ENCODE measurements around the gene LY86. TPM values are rescaled to one million over a fixed set of nuclear protein-coding genes. Genes with fewer than 3 reads are reported as not detected.

LY86 gene
- total and polyA plus RNA-seq, 10 of the 15 experiments (the other 5 are each of a cell fraction or from before 2014, with no cell fraction given) = 68.2 to 457 (median 128) TPM

DNA sequence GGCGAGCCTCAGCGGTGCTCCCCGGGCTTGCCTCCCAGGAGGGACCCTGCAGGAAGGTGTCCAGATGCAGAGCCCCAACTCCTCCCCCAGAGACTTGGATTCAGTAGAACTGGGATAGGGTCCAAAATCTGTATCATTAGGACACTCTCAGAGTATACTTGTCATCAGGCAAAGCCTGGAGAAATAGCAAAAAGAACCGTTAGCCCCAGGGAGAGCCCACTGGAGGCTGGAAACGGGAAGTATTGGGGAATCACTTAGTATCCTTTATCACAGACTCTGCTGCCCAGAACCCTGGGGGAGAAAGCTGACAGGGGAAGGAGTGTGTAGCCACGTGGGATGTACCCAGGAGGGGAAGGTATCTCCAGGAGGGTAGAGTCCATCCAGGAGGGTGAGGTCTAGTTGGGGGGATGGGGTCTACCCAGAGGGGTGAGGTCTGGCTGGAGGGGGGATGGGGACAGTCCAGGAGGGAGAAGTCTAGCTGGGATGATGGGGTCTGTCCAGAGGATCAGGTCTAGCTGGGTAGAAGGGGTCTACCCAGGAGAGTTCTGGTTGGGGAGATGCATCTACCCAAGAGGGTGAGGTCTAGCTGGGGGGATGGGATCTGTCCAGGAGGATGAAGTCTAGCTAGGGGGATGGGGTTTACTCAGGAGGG lies 107.2 kb downstream of the LY86 start:
- no TSS peak for BruUV-seq (replicated peaks)
- H3K9me3 ChIP-seq (replicated peaks; ENCODE audit: control insufficient read depth, insufficient read depth, low read length) = peaks cover 13% of the 10 kb centered on the region; the same call in 2 of the 3 replicates
- H3K27ac ChIP-seq (ENCODE audit: control insufficient read depth, insufficient read depth) = no peak overlapping the region

More for the DNA sequence above, 107.2 kb downstream of the LY86 start:
- DNase-seq (ENCODE audit: low read depth, low spot score) (no peak), ATAC-seq (no peak), FAIRE-seq (no peak)
- in situ Hi-C loops (cut with MboI) = no loop called here
- intact Hi-C loops (cut with micrococcal nuclease; ENCODE audit: unreplicated experiment) = no loop called here
- ChIA-PET SMC1A (ENCODE audit: uncharacterized antibody, unreplicated experiment) (interaction anchor here (1.1 to 2.8 kb wide), 8 partner anchors 10 to 63 kb away, joined by 3 to 10 read pairs (median 6); no protein-coding TSS in a partner anchor), POLR2A (interaction anchor here (1.0 to 1.7 kb wide), 2 partner anchors 9 to 19 kb away, joined by 3 to 5 read pairs; no protein-coding TSS in a partner anchor), CTCF (interaction anchor here (0.5 to 4.8 kb wide), 12 partner anchors 12 to 690 kb away, joined by 3 to 44 read pairs (median 7); no protein-coding TSS in a partner anchor), RAD21 (ENCODE audit: unreplicated experiment) (interaction anchor here (1.0 to 2.2 kb wide), 6 partner anchors 17 to 548 kb away, joined by 3 to 15 read pairs (median 6); no protein-coding TSS in a partner anchor)
- 19% methylated on average over 6 of the region's 6 CpGs for WGBS (ENCODE audit: insufficient coverage, insufficient replicate concordance, low lambda C conversion rate, missing lambda C conversion rate)
- Histone ChIP-seq H3K36me3 (ENCODE audit: control insufficient read depth in 2 of 2, insufficient read depth in 2 of 2, low read length in 1 of 2) (no peaks in the 10 kb centered on the region), H3K27me3 (replicated peaks in 1 of 2; ENCODE audit: control insufficient read depth in 2 of 2, insufficient read depth in 2 of 2, low read length in 1 of 2) (no peaks in the 10 kb centered on the region), H3K9ac (ENCODE audit: control insufficient read depth, insufficient read depth, low read length) (no peak overlapping the region), H2AFZ (ENCODE audit: control insufficient read depth, low read depth, low read length) (no peak overlapping the region), H3K4me3 (no peak overlapping the region), H4K20me1 (ENCODE audit: control insufficient read depth, insufficient read depth) (no peaks in the 10 kb centered on the region), H3K4me1 (ENCODE audit: control insufficient read depth, insufficient read depth, low read length) (no peaks in the 10 kb centered on the region), H3K4me2 (ENCODE audit: control insufficient read depth, insufficient read depth) (no peak overlapping the region), H3K79me2 (ENCODE audit: control insufficient read depth, insufficient read depth, low read length) (no peaks in the 10 kb centered on the region)
- TF ChIP-seq STAT1 (conservative IDR thresholded peaks at IDR 0.05) (no peak), SIN3A (IDR thresholded peaks at IDR 0.05; ENCODE audit: low read depth, low read length) (no peak), EGR1 (IDR thresholded peaks at IDR 0.05; ENCODE audit: borderline replicate concordance in 1 of 2, low read depth in 2 of 2, low read length in 2 of 2) (no peak), ASH2L (IDR thresholded peaks at IDR 0.05; ENCODE audit: borderline replicate concordance, low read depth) (no peak), EP300 (IDR thresholded peaks at IDR 0.05; ENCODE audit: borderline replicate concordance in 1 of 2, control insufficient read depth in 1 of 2, low read depth in 2 of 2, low read length in 2 of 2) (no peak)
- TF ChIP-seq, protein P1, sequence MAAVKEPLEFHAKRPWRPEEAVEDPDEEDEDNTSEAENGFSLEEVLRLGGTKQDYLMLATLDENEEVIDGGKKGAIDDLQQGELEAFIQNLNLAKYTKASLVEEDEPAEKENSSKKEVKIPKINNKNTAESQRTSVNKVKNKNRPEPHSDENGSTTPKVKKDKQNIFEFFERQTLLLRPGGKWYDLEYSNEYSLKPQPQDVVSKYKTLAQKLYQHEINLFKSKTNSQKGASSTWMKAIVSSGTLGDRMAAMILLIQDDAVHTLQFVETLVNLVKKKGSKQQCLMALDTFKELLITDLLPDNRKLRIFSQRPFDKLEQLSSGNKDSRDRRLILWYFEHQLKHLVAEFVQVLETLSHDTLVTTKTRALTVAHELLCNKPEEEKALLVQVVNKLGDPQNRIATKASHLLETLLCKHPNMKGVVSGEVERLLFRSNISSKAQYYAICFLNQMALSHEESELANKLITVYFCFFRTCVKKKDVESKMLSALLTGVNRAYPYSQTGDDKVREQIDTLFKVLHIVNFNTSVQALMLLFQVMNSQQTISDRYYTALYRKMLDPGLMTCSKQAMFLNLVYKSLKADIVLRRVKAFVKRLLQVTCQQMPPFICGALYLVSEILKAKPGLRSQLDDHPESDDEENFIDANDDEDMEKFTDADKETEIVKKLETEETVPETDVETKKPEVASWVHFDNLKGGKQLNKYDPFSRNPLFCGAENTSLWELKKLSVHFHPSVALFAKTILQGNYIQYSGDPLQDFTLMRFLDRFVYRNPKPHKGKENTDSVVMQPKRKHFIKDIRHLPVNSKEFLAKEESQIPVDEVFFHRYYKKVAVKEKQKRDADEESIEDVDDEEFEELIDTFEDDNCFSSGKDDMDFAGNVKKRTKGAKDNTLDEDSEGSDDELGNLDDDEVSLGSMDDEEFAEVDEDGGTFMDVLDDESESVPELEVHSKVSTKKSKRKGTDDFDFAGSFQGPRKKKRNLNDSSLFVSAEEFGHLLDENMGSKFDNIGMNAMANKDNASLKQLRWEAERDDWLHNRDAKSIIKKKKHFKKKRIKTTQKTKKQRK (IDR thresholded peaks at IDR 0.05; ENCODE audit: low read depth, low read length) = no peak
- TF ChIP-seq, protein P2, sequence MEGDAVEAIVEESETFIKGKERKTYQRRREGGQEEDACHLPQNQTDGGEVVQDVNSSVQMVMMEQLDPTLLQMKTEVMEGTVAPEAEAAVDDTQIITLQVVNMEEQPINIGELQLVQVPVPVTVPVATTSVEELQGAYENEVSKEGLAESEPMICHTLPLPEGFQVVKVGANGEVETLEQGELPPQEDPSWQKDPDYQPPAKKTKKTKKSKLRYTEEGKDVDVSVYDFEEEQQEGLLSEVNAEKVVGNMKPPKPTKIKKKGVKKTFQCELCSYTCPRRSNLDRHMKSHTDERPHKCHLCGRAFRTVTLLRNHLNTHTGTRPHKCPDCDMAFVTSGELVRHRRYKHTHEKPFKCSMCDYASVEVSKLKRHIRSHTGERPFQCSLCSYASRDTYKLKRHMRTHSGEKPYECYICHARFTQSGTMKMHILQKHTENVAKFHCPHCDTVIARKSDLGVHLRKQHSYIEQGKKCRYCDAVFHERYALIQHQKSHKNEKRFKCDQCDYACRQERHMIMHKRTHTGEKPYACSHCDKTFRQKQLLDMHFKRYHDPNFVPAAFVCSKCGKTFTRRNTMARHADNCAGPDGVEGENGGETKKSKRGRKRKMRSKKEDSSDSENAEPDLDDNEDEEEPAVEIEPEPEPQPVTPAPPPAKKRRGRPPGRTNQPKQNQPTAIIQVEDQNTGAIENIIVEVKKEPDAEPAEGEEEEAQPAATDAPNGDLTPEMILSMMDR (IDR thresholded peaks at IDR 0.05 in 2 of 3, conservative IDR thresholded peaks at IDR 0.05 in 1 of 3; ENCODE audit: control insufficient read depth in 2 of 3, extremely low read depth in 1 of 3, insufficient read depth in 1 of 3, low read depth in 3 of 3, low read length in 3 of 3) = no peak

All from GM12878 (cell line).